Sigmoid colon (tissue), 4 donors: Measurements from ENCODE around the gene GOLGA8M.
"Not testable (repeated sequence)": the region's sequence is repeated elsewhere in the genome, so short reads cannot be mapped to it uniquely, and the experiment has no call there.

Source experiments
- CTCF ChIP-seq, 4 experiments: fragments of 450-650 bp in 3 of 4; fragments of 200-600 bp in 1 of 4; IDR thresholded peaks; one replicate each; pipeline ENCODE4 v1.5.1; 2016 to 2019; ENCODE audit warnings: antibody characterized with exemption in 4 of 4, mild to moderate bottlenecking in 3 of 4, moderate library complexity in 2 of 4
- EP300 ChIP-seq, 4 donors: sonication (generic); formaldehyde crosslinking; IDR thresholded peaks; one replicate each; pipeline ENCODE4 v1.6.1; 2017; ENCODE audit warnings: antibody characterized with exemption in 4 of 4
- POLR2A ChIP-seq, 2 donors: fragments of 450-650 bp; IDR thresholded peaks; one replicate each; pipeline ENCODE4 v1.6.1; 2016; ENCODE audit warnings: antibody characterized with exemption in 2 of 2, mild to moderate bottlenecking in 2 of 2, moderate library complexity in 2 of 2

GRCh38 chr15:28693021-28693420 is 19.2 kb downstream of the GOLGA8M start:
- not testable (repeated sequence) for TF ChIP-seq CTCF, EP300, POLR2A (IDR thresholded peaks at IDR 0.05)
